ENCODE data around the gene ZNF774.

- TF ChIP-seq CTCF (IDR thresholded peaks at IDR 0.05), result no peak
- no peak for TF ChIP-seq ZFX (IDR thresholded peaks at IDR 0.05; ENCODE audit: borderline replicate concordance)
These were observed 30.2 kb downstream of the ZNF774 start for GRCh38 chr15:90382320-90382719.
